Activated CD8-positive, alpha-beta T cell treated with anti-CD3 and anti-CD28 coated beads for 36 hours (primary cell): ENCODE measurements around the gene HRCT1. TPM values are rescaled to one million over a fixed set of nuclear protein-coding genes. Genes with fewer than 3 reads are reported as not detected.

ENCODE experiments used
- ATAC-seq: fragments of 200-7000 bp; cut with Tn5 transposase; one replicate; pipeline ENCODE4 v1.10.0; 2021; ENCODE audit warnings: mild to moderate bottlenecking, moderate library complexity
- CTCF ChIA-PET: fragments of 350-600 bp; sonication (Branson Sonifier 250); formaldehyde crosslinking; loops from one replicate; lab custom pipeline; 2021; ENCODE audit warnings: antibody characterized with exemption; lab: Charles Lee
- POLR2A ChIA-PET: fragments of 350-600 bp; sonication (Branson Sonifier 250); formaldehyde crosslinking; loops from one replicate; lab custom pipeline; 2021; ENCODE audit warnings: antibody characterized with exemption; lab: Charles Lee
- DNase-seq: peaks from one replicate; pipeline ENCODE4 v3.0.0-alpha.2; 2020
- H3K27ac Mint-ChIP-seq: one replicate; pipeline ENCODE4 v1.8.0; 2021; ENCODE audit warnings: mild to moderate bottlenecking, mixed read lengths
- H3K27me3 Mint-ChIP-seq: one replicate; pipeline ENCODE4 v1.8.0; 2021; ENCODE audit warnings: mixed read lengths
- H3K36me3 Mint-ChIP-seq: one replicate; pipeline ENCODE4 v1.8.0; 2021; ENCODE audit warnings: low read depth, mixed read lengths
- H3K4me1 Mint-ChIP-seq: one replicate; pipeline ENCODE4 v1.8.0; 2021; ENCODE audit warnings: low read depth, mixed read lengths
- H3K4me3 Mint-ChIP-seq: one replicate; pipeline ENCODE4 v1.8.0; 2021; ENCODE audit warnings: mild to moderate bottlenecking, moderate library complexity, mixed read lengths
- H3K9me3 Mint-ChIP-seq: one replicate; pipeline ENCODE4 v1.8.0; 2021; ENCODE audit warnings: mixed read lengths
- intact Hi-C: fragments of 100-400 bp; cut with micrococcal nuclease; formaldehyde crosslinking; loops from one replicate; pipeline ENCODE4 v1.10.0; 2022
- total RNA-seq, 2 experiments: library from RNA; stranded (reverse); gene quantifications; one replicate each; pipeline ENCODE4 v1.2.3, GENCODE V29; 2021
- TF ChIP-seq, protein P1 (sequence below): fragments of 200-600 bp; IDR thresholded peaks from one replicate; pipeline ENCODE4 v1.8.0; 2022; ENCODE audit warnings: antibody characterized with exemption, mild to moderate bottlenecking

The HRCT1 gene
- total RNA-seq, 2 experiments from 2014 or later, result not detected

- Mint-ChIP-seq H3K4me3 (no peak overlapping the region), H3K4me1 (peaks cover 20% of the 10 kb centered on the region), H3K27me3 (no peaks in the 10 kb centered on the region), H3K27ac (no peak overlapping the region), H3K9me3 (no peaks in the 10 kb centered on the region), H3K36me3 (no peaks in the 10 kb centered on the region)
- TF ChIP-seq, protein P1, sequence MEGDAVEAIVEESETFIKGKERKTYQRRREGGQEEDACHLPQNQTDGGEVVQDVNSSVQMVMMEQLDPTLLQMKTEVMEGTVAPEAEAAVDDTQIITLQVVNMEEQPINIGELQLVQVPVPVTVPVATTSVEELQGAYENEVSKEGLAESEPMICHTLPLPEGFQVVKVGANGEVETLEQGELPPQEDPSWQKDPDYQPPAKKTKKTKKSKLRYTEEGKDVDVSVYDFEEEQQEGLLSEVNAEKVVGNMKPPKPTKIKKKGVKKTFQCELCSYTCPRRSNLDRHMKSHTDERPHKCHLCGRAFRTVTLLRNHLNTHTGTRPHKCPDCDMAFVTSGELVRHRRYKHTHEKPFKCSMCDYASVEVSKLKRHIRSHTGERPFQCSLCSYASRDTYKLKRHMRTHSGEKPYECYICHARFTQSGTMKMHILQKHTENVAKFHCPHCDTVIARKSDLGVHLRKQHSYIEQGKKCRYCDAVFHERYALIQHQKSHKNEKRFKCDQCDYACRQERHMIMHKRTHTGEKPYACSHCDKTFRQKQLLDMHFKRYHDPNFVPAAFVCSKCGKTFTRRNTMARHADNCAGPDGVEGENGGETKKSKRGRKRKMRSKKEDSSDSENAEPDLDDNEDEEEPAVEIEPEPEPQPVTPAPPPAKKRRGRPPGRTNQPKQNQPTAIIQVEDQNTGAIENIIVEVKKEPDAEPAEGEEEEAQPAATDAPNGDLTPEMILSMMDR, result no peak
- CTCF ChIA-PET, result interaction anchor here (0.7 to 2.2 kb wide), 2 partner anchors 26 kb away, joined by 3 to 8 read pairs; no protein-coding TSS in a partner anchor
- intact Hi-C loops, result no loop called here
- no peak for DNase-seq
- POLR2A ChIA-PET, result no interaction called here
- no peak for ATAC-seq
These were observed 22.8 kb downstream of the HRCT1 start for GRCh38 chr9:35928591-35929452.

- Mint-ChIP-seq H3K36me3 (no peaks in the 10 kb centered on the region), H3K4me1 (peaks cover 16% of the 10 kb centered on the region), H3K27ac (no peak overlapping the region), H3K4me3 (no peak overlapping the region), H3K9me3 (no peaks in the 10 kb centered on the region), H3K27me3 (no peaks in the 10 kb centered on the region)
- POLR2A ChIA-PET, result no interaction called here
- DNase-seq, result no peak
- intact Hi-C loops, result no loop called here
- ATAC-seq, result no peak
- TF ChIP-seq, protein P1, result no peak
- CTCF ChIA-PET, result interaction anchor here (1.6 to 2.2 kb wide), 2 partner anchors 26 to 47 kb away, joined by 4 to 8 read pairs; no protein-coding TSS in a partner anchor
These were observed 23.4 kb downstream of the HRCT1 start for GRCh38 chr9:35929453-35929718.

- Mint-ChIP-seq H3K27me3 (no peaks in the 10 kb centered on the region), H3K4me1 (peaks cover 14% of the 10 kb centered on the region), H3K36me3 (no peaks in the 10 kb centered on the region), H3K4me3 (no peak overlapping the region), H3K9me3 (no peaks in the 10 kb centered on the region), H3K27ac (no peak overlapping the region)
- intact Hi-C loops, result no loop called here
- TF ChIP-seq, protein P1, result no peak
- no peak for ATAC-seq
- ChIA-PET POLR2A (no interaction called here), CTCF (interaction anchor here (1.1 to 4.5 kb wide), 3 partner anchors 9 to 48 kb away, joined by 3 to 21 read pairs (median 4); no protein-coding TSS in a partner anchor)
- DNase-seq, result no peak
These were observed 24.5 kb downstream of the HRCT1 start for GRCh38 chr9:35930521-35930920.

DNA sequence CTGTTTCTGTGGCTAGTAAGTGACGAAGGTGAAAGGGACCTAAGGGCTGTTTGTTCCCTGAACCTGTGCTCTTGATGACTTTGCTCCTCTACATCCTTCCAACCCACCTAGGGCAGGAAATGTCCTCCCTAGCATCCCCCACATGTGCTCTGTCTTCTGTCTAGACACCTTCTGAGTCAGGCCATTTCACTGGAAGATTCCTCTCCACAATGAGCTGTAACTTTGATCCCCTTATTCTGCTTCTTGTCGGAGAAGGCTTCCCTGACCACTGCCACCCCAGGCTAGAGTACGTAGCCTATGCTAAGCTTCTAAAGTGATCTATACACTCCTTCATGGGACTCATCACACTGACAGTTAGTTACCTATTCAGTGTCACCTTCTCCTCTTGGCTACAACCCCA is 25.0 kb downstream of the HRCT1 start:
- Mint-ChIP-seq H3K9me3 (no peaks in the 10 kb centered on the region), H3K27ac (no peak overlapping the region), H3K27me3 (no peaks in the 10 kb centered on the region), H3K36me3 (no peaks in the 10 kb centered on the region), H3K4me3 (no peak overlapping the region), H3K4me1 (peaks cover 14% of the 10 kb centered on the region)
- TF ChIP-seq, protein P1, result no peak
- no peak for DNase-seq
- ChIA-PET CTCF (interaction anchor here (0.8 to 4.5 kb wide), 6 partner anchors 9 to 48 kb away, joined by 3 to 21 read pairs (median 4); no protein-coding TSS in a partner anchor), POLR2A (no interaction called here)
- intact Hi-C loops, result no loop called here
- ATAC-seq, result no peak

DNA sequence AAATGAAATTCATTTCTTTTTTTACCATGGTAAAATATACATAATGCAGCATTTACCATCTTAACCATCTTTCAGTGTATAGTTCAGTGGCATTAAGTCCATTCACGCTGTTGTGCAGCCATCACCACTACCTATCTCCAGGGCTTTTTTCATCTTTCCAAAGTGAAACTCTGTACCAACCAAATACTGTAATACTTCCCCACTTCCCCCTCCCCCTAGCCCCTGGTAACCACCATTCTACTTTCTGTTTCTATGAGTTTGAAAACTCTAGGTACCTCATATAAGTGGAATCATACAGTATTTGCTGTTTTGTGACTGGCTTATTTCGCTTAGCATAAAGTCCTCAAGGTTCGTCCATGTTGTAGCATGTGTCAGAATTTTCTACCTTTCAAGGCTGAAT is 26.7 kb downstream of the HRCT1 start:
- TF ChIP-seq, protein P1, result no peak
- Mint-ChIP-seq H3K36me3 (no peaks in the 10 kb centered on the region), H3K27ac (no peak overlapping the region), H3K9me3 (peaks cover 4% of the 10 kb centered on the region), H3K27me3 (no peaks in the 10 kb centered on the region), H3K4me3 (no peak overlapping the region), H3K4me1 (peaks cover 14% of the 10 kb centered on the region)
- ATAC-seq (peak; percentile 74), DNase-seq (peak; percentile 54)
- intact Hi-C loops, result no loop called here
- ChIA-PET CTCF (interaction anchor here (1.1 to 4.5 kb wide), 4 partner anchors 13 to 106 kb away, joined by 3 to 21 read pairs (median 4); no protein-coding TSS in a partner anchor), POLR2A (no interaction called here)
